GM21723 (cell line): ENCODE results near the gene NTN4.
"Not testable (repeated sequence)": the region's sequence is repeated elsewhere in the genome, so short reads cannot be mapped to it uniquely, and the experiment has no call there.

Source experiments
- ATAC-seq: cut with Tn5 transposase; IDR thresholded peaks from one replicate; pipeline ENCODE4 v1.9.1; 2021; ENCODE audit warnings: mild to moderate bottlenecking, moderate library complexity; ENCODE audit not compliant: unreplicated experiment

The NTN4 gene

DNA sequence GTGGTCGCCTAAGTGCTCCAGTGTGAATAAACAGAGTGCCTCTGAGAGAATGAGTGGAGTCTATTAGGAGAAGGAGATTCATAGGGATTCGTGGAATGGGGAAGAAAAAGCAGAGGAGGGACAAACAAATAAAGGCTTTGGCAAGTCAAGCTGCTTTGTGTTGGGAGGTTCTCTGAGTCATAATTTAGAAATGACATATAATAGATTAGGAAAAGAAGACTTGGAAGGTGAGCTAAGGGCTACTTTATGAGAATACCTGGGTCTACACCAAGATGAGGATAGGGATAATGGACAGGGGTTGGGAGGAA is 6.4 kb upstream of the NTN4 start:
- no peak for ATAC-seq

DNA sequence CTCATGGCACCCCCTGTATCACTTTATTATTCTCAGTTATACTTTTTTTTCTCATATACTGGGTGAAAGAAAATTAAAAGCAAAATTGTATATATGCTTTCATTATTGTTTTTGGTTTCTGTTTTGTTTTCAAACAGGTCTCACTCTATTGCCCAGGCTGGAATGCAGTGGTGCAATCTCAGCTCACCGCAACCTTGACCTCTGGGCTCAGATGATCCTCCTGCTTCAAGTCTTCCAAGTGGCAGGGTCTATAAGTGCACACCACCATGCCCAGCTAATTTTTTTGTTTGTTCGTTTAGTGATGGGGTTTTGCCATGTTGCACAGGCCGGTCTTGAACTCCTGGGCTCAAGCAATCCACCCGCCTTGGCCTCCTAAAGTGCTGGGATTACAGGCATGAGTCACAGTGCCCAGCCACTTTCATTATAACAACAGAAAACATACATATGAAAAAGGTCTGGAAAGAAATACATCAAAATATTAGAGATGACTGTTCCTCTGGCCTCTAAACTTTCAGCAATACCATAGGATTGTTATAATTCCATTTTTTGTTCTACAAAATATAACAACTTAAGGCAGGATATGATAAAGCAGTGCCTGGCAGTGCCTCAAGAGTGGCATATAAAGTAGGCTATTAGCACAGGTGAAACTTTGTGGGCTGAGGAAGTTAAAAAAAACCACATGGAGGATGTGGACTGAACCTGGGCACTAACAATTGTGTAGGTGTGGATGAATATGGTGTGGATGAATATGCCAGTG is 5.8 kb upstream of the NTN4 start:
- no peak for ATAC-seq

DNA sequence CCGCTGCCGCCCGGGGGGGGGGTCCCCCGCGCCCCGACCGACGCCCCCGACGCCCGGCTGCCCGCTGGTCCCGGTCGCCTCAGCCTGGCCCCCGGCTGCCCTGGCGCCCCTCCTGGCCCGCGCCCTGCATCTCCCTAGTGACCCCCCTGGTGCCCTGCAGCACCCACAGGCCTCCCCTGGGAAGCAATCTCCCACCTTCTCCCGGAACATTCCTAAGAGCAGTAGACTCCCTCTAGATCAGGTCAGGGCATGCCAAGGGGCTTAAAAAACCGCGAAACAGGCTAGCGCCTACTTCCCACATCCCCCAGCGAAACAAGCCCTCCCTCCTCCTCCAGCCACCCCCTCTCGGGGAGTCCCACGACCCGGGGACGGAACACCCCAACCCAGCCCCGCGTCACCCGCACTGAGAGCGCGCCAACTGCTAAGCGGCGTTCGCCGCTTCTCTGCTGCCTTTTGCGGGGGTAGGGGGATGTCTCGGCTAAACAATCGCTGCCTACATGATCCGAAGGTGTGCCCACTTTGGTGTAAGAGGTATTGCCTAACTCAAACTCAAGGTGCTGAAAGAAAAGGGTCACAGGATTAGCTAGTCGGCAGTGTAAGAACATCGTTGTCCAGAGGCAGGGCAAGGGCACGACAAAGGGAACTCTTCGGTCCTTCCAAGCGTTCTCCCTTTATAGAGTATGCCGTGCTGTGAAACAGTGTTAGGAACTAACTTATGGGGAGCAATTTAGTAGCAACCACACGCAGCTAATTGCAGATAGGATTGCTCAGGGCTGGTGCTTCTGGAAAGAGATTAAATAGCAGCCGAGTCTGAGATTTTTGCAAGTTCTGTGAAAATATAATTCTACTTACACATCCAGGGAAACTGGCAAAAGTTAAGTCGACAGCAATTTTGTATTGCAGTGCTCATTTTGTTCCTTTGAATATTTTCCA is 619 bp upstream of the NTN4 start:
- ATAC-seq, result no peak

DNA sequence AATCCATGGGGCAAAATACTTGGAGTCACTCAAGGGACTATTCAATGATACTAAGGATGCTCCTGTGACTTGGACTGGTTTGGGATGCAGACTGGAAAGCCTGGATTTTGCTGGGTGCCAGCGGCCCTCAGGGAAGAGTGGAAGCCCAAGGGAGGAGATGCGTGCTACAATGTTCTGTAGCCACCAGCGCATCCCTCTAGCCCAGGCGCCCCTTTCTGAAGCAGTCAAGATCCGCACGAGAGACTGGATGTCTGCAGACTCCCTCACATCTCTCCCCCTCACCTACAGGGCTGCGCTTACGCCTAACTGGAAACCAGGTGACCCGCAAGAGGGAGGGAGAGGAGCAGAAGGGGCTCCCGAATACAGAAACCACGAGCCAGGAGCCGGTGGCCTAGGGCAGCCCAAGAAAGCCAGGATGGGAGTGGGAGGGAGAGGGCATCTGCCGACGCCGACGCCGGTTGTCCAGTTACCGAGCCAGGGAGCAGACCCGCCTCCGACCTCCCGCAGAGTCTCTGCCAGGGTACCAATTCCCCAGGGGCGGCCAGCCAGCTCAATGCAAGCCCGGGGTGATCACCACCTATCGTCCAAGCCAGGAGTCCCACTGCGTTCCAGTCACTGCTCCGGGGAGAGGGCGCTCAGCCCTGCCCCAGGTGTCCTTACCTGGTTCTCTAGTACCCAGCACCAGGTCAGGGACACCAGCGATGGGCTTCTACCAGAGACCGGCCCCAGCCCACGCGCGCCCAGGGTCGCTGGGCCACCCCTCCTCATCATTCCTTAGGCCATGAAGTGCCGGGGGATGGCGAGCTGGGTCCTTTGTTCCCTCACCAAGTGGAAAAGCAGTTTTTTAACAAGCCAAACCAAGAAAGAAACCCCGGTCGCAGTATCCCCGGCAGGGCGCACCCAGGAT is 1.2 kb downstream of the NTN4 start:
- ATAC-seq, result no peak

DNA sequence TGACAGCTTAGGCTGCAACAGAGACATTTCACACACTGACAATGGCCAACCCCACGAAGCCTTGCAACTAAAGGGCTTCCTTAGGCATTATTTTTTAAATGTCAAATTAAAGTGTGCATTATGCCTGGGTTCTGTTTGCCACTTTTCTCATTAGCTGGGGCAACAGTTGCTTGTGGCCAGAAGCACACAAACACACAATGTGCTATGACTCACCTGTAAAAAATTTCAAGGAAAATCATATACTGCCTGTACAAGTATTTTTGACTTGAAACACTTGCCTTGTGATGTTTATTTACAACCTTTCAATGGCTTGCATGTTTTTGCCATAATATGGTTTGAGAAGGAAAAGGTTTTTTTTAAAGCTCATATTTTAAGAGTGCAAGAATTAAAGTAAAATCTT is 1.9 kb downstream of the NTN4 start:
- no peak for ATAC-seq

DNA sequence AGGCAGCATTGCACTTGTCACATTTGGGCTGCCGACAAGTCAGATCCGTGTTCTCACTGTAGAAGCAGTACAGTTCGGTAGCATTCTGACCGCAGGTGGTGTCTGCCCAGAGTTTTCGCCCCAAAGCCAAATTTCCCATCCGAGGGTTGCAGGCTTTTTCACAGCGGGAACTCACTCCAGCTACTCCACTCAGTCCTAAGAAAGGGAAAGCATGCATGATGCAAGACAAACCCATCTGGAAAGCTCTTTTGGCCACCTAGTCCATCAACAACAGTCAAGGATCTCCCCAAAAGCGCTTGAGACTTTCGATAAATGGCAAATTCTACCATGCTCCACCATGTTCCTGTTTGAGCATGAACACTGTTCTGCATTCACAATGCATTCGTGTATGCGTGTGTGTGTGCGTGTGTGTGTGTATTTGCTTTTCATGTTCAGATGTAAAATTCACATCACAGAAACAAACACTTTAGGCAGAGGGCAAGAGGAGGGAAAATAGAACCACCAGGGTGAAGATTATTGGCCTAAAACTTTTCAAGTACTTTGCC is 3.2 kb downstream of the NTN4 start:
- no peak for ATAC-seq

DNA sequence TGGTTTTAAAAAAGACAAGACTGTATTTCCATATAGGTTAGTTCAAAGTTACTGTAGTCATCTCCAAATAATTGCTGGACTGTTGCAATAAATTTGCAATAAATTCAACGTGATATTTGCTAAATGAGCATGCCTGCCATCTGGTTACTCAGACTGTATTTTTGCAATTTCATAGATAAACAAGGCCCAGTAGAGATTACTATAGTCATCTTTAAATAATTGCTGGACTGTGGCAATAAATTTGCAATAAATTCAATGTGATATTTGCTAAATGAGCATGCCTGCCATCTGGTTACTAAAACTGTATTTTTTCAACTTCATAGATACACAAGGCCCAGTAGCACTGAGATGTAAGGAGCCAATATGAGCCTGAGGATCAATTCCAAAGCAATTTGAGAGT is 5.6 kb downstream of the NTN4 start:
- ATAC-seq, result no peak

DNA sequence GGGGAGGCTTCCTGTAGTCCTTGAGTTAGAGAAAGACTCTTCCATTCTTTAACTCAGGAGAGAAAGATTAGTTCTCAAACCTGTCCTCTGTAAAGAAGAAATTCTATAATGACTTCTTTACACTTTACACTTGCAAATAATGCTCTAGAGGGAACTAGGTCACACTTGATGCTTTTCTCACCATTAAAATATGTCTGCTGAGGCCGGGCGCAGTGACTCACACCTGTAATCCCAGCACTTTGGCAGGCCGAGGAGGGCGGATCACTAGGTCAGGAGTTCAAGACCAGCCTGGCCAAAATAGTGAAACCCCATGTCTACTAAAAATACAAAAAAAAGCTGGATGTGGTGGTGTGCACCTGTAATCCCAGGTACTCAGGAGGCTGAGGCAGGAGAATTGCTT is 6.3 kb downstream of the NTN4 start:
- ATAC-seq, result no peak

DNA sequence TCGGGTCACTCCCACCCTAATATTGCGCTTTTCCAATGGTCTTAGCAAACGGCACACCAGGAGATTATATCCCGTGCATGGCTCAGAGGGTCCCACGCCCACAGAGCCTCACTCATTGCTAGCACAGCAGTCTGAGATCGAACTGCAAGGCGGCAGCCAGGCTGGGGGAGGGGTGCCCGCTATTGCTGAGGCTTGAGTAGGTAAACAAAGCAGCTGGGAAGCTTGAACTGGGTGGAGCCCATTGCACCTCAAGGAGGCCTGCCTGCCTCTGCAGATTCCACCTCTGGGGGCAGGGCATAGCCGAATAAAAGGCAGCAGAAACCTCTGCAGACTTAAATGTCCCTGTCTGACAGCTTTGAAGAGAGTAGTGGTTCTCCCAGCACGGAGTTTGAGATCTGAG is 15.1 kb downstream of the NTN4 start:
- not testable (repeated sequence) for ATAC-seq

DNA sequence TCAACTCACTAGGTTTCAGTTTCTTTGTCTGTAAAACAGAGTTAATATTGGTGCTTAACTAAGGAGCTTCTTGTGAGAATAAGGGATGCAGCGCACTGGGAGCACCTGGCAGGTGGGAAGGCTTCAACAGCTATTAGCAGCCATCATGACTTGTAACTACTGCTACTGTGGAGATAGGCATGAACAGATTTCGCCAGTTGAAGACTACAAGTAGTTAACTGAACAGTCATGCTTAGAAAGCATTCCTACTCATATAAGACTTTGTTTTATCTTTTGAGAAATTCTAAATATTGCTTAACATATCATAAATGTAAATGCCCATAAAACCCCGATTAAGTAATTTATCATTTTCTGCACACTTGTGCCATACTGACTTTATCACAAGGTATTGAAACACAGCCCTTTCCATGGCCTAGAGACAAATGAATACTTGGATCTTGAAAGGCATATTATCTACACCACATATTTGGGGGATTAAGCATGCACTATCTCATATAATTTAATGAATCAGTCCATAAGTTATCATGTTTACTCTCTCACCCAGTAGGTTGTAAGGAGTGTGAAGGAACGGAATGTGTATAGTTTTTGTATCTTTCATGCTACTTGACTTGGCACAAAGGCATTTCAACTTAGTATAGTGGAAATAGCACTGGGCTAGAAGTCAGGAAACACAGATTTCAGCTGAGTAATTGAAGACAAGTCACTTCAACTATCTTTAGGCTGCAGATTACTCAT is 16.1 kb downstream of the NTN4 start:
- ATAC-seq, result no peak

DNA sequence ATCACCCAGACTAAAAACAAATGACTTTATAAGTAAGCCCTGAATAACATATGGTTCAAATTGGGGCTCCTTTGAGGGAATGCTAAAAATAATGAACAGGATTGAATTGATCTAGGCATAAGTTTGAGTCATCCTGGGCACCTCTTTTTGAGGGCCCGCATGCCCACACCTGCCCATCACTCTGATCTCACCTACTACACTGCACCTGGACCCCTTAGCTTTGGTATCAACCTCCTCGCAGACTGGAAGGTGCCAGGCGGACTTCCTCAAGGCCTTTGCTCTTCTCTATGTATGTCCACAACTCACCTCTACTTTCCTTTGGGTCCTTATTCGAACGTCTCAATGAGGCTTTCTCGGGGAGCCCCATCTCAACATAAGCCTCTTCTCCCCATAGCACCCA is 17.2 kb downstream of the NTN4 start:
- no peak for ATAC-seq

DNA sequence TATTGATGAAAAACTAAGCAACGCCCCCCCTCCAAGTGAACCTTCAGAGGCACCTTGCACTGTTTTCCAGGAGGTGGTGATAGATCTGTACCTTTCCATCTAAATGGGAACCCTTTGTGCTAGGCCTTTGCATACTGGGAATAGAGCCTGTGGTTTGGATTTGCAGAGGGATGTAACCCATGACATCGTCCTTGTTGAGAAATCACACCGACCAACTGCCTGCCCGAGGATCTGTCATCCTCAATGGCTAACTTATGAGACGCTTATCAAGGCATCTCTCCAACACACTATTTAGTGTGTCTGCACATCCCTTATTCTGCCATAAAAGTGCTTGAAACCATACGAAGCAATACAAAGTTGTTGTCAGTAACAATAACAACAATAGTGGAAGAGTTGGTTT is 22.9 kb downstream of the NTN4 start:
- ATAC-seq, result no peak

DNA sequence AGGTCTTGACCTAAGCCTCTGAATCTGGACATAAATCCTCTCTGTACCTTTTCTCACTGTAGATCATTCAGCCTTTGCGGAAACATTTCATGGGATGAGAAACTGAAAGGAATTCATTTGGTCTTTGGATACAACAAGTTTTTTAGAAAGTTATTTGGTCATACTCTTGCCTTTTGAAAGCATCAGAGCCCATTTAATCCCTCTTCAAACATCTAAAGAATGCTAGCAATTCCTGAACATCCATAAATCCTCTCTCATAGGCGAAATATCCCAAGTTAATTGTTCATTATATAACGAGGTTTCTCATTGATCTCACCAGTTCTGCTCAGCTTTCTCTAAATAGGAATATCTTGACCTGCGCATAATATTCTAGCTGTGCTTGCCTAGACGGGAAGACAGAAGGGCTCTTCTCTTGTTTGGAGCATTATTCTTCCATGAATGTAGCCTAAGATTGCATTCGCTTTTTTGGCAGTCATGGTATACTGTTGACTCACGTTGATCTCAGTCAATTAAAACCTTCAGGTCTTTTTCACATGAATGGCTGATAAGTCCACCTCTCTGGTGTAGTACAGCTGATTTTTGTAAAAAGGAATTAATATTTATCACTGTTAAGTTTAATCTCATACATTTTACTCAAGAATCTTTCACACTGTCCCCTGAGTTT is 24.1 kb downstream of the NTN4 start:
- no peak for ATAC-seq

DNA sequence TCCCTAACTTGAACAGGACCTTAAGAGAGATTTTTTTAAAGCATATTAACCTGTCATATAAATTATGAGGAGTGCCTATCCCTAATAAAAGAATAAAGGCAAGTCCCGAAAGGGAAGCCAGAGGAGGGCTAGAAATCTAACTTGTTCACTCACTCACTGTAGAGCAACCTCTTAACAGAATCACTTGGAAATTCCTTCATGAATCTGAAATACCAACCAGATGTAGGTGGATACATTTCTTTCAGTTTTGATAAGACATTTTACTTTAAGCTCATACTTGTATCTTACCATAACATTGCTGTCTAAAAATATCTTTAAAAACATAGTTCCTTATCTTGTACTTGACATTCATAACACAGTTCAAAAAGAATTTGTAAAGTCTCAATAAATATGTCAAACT is 25.7 kb downstream of the NTN4 start:
- ATAC-seq, result no peak

DNA sequence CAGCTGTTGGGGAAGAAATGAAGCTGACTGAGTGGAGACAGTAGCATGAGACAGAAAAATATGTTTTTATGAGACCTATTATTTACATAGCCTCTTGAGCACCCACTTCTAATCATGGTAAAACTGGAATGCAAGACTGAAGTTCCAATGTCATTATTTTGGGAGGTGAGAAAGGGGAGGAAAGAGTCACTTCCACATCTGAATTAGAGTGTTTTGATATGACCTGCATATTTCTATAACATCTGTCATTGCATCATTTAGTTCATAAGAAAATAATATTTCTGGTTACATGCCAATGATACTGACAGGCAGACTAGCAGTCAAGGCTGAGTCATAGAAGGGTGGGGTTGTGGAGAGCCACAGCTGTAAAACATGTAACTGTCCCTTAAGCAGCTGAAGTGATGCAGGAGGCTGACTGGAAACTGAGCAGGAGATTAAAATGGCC is 26.7 kb downstream of the NTN4 start:
- ATAC-seq, result no peak

DNA sequence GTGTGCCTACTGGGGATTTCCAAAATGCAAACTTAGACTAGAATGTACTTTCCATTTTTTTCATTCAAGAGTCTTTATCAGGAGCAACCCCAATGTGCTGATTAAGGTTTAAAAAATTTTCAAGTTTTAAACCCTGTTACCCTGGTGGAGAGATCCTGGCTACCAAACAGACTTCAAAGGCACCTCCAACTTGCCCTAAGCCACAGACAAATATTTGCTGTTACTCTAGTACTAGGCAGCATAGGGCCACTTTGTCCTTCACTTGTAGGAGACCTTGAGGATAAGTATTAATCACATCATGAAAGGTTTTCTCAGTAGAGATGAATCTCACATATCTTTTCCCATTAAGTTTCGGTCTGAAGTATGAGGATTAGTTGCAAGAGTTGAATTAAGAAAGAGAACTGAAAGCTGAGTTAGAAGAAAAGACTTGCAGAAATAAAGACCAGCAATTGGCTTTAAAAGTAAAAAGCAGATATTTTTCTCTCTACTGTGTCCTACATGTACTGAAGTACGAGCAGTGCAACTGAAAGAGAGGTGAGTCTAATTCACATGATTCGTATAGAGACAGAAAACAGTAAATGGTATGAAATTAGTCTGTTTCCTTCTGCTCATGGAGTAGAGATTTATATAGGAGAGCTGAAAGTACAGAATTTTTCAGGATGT is 28.3 kb downstream of the NTN4 start:
- ATAC-seq, result no peak

DNA sequence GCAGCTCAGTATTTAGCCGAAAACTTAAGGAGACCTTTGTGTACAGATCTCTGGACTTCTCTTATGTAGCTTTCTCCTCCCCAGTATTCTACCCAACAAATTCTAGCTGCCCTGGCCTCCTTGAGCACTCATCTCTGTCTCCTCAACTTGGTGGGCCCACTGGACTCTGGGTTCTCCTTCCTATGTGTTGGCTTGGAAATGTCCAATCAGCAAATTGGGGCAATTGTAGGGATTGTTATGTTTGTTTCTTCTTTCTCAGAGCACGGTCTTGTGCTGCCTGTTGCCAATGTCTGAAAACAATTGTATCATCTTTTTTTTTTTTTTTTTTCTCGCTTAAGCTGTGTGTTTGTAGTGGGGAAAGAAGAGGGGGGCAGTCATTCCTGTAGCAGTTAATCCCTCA is 30.2 kb downstream of the NTN4 start:
- no peak for ATAC-seq

DNA sequence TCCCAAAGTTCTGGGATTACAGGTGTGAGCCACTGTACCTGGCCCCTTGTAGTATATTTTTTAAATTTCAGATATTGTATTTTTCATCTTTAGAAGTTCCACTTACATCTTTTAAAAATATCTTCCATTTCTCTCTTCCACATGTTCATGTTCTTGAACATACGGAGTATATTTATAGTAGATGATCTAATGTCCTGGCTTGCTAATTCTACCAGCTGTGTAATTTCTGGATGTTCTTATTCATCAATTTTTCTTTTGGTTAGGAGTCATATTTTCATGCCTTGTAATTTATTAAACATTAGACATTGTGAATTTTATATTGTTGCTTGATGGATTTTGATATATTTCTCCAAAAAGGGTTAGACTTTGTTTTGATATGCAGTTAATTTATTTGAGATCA is 30.8 kb downstream of the NTN4 start:
- no peak for ATAC-seq

DNA sequence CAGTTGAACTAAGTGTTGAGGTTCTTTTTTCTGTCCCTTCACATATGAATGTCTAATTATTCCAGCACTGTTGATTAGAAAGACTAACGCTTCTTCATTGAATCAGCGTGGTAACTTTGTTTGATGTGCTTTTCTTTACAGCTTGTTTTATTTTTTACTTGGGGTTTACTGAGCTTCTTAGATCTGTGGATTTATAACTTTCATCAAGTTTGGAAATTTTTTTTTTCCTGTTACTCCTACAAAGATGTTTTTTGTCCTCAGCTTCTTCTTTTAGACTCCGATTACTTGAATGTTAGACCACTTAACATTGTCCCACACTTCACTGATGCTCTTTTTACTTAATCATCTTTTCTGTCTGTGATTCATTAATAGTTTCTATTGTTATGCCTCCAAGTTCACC is 31.5 kb downstream of the NTN4 start:
- no peak for ATAC-seq
